Prostate gland (tissue), 2 donors: ENCODE data around the gene PMP22.

Experiments
- CTCF ChIP-seq, 4 experiments: fragments of 200-600 bp in 2 of 4; fragments of 450-650 bp in 2 of 4; sonication (generic) in 2 of 4; IDR thresholded peaks; 1 replicate in 3 of 4; 2 replicates in 1 of 4; pipeline ENCODE4 v1.5.1; 2016 to 2019; ENCODE audit warnings: antibody characterized with exemption in 4 of 4, mild to moderate bottlenecking in 2 of 4, moderate library complexity in 2 of 4
- POLR2AphosphoS5 ChIP-seq: sonication (generic); formaldehyde crosslinking; IDR thresholded peaks from one replicate; pipeline ENCODE4 v1.6.1; 2017; ENCODE audit warnings: antibody characterized with exemption

DNA sequence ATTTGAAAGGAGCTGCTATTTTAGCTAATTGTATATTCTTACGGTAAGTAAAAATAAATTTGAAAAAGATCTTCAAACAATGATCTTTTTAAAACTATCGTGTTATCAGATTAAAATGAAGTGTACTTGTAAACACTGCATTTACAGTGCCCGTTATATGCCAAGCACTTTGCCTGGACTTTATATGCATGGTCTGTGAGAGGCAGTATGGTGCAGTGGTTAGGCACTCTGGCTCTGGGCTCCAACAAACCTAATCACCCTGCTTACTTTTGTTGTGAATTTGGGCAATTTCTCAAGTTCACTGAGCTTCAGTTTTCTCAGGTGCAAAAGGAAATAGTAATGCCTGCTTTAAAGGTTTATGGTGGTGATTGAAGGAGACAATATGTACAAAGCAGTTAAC is 1.4 kb downstream of the PMP22 start:
- no peak for TF ChIP-seq POLR2AphosphoS5
- no peak for TF ChIP-seq CTCF (IDR thresholded peaks at IDR 0.05)
